GM19452 (cell line): ENCODE results near the gene TNRC6B.
"Not testable (repeated sequence)": the region's sequence is repeated elsewhere in the genome, so short reads cannot be mapped to it uniquely, and the experiment has no call there.

ENCODE experiments used
- ATAC-seq: cut with Tn5 transposase; IDR thresholded peaks from one replicate; pipeline ENCODE4 v1.9.1; 2021; ENCODE audit not compliant: unreplicated experiment

TNRC6B gene

GRCh38 chr22:40181323-40181722, 3.6 kb downstream of the TNRC6B start:
- ATAC-seq = no peak

DNA sequence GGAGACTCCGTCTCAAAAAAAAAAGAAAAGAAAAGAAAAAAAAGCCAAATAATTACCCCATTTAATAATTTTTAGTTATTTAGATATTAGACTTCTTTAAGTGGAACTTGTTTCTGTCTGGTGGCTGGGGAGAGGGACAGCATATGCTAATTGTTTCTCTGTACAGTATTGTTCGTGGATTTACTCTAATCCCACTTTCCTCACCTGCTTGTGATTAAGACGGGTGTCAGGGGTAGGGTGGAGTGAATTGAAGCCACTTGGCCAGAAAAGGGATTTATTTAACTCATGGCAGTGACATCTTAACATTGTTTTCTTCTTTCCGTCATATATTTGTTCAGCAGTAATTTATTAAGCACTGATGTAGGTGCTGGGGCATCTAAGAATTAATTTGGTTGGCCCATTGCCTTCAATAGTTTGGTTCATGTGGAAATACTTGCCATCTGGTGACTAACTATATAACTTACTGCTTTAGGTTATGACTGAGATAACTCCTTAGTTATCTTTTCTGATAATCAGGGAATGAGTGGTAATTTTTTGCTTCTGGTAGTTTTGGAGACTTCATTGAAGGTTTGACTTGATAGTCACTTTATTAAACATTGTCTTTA, 4.6 kb downstream of the TNRC6B start:
- ATAC-seq = no peak

DNA sequence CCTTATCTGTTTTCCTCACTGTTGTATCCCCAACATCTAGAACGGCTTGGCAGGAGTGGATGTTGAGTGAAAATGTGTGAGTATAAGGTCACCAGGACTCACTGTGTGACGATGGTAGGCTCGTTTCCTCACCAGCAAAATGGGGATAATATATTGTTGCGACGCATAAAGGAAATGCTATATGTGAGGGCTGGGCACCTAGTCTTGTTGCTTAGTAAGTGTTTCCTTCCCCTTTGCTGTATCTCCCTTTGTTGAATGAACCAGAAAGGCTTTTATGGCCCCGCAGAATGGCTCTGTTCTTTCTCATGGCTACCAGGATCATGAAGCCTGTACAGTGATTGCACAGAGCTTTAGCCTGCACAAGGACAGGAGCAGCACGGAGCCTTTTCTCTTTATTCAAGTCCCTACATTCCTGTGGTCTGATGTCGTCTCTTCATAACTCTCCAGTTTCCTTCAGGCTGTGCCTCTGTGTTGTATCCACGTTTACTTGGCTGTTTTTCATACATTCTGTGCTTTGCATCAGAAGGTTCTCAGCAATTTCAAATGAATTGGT, 5.4 kb downstream of the TNRC6B start:
- ATAC-seq = no peak

GRCh38 chr22:40183603-40184002, 5.9 kb downstream of the TNRC6B start:
- not testable (repeated sequence) for ATAC-seq

- ATAC-seq = no peak
These were observed 9.7 kb downstream of the TNRC6B start for GRCh38 chr22:40187389-40187788.

GRCh38 chr22:40189997-40190396, 12.3 kb downstream of the TNRC6B start:
- ATAC-seq = no peak

DNA sequence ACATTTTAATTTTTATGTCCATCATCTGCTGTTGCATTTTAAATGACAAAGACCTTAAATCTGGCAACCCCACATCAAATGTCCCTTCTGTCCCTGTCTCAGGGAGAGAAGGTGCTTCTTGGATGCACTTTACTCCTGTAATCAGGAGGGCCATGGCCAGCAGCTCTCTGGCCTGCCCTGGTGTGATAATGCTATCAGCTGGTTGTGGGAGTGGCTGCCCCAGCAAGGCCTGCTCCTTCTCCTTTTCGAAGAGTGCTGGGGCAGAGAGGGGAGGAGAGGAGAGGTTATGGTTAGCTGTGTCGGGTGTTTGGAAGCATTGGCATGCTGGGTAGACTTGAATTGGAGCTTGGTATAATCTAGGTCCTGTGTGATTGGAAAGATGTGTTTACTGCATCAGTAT, 12.8 kb downstream of the TNRC6B start:
- no peak for ATAC-seq

DNA sequence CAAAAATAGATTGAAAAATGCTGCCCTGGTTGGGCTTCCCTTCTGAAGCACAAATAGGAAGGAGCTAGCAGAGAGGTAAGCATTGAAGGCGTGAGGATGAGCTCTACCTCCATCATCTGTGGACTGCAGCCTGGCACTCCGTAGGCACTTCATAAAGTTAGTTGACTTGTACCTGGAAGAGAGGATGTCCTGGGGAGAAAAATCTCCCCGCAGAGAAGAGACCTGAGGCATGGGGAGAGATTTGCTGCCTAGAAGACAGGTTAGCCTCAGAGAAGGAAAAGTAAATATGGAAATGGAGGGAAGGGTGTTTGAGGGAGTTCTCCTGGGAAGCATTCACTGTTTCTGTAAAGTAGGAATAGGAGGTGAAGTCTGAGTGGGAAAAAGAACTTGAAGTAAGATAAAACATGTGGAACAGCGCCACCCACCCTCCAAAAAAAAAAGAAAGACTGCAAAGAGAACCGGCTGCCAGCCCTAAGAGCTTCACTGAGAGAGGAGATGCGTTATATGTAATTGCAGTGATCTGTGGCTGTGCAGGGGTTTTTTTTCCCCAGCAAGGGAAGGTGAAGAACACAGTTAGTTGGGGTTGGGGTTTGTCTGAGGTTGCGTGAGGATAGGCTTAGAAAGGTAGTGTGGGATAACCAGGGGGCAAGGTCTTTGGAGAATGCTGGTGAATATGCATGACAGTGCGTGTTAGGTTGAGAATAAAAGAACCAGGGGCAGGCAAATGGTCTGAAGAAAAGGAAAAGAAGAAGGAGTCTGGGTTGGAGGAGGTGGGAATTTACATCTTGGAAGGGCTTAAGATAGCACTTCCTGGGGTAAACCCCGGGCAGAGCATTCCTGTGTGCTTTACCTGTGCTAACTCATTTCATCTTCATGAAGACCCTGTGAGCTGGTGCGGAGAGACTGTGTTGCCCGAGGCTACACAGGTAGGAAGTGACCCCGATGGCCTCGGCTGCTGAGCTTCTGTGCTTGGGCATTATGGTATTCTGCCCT, 16.0 kb downstream of the TNRC6B start:
- ATAC-seq = no peak

- ATAC-seq = no peak
These were observed 16.9 kb downstream of the TNRC6B start for GRCh38 chr22:40194656-40195055.

- no peak for ATAC-seq
These were observed 19.1 kb downstream of the TNRC6B start for GRCh38 chr22:40196628-40197360.

DNA sequence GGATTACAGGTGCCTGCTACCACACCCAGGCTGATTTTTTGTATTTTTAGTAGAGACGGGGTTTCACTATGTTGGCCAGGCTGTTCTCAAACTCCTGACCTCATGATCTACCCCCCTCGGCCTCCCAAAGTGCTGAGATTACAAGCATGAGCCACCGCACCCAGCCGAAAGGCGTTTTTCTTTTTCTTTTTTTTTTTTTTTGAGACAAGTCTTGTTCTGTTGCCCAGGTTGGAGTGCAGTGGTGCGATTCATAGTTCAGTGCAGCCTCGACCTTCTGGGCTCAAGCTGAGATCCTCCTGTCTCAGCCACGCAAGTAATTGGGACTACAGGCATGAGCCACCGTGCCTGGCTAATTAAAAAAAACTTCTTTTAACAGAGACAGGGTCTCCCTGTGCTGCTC, 19.7 kb downstream of the TNRC6B start:
- ATAC-seq = not testable (repeated sequence)

GRCh38 chr22:40198733-40199132, 21.0 kb downstream of the TNRC6B start:
- no peak for ATAC-seq

- ATAC-seq = no peak
These were observed 21.5 kb downstream of the TNRC6B start for GRCh38 chr22:40199223-40199622.

- ATAC-seq = no peak
These were observed 22.1 kb downstream of the TNRC6B start for GRCh38 chr22:40199852-40200251.

DNA sequence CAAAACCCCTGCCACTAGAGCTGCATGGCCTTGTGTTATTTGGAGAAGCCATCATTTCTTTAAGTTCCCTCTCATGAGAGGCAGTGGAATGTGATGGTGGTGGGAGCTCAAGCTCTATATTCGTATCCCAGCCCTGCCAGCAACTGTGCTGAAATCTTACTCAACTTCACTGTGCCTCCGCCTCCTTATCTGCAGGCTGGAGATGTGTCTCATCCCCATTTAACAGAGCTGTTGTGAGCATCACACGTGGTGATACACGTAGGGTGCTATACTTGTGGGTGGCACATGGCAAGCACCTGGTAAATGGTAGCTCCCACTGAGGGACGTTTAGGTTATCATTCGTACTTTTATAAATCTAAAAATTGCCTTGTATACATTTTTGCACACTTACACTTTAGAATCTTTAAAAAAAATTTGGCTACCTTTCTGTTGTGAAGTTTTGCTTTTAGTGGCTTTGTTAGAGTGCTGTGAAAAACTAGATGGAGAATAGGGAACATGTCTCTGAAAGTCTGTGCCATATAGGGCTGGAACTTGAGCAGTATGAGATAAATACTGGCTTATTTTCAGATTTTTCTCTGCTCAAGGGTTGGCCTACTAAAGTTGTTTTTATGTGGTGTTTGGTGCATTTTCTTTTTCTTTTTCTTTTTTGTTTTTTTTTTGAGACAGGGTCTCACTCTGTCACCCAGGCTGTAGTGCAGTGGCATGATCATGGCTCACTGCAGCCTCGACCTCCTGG, 23.2 kb downstream of the TNRC6B start:
- ATAC-seq = no peak

GRCh38 chr22:40202225-40202944, 24.7 kb downstream of the TNRC6B start:
- ATAC-seq = no peak

GRCh38 chr22:40203572-40203971, 25.8 kb downstream of the TNRC6B start:
- ATAC-seq = no peak

GRCh38 chr22:40204321-40205116, 26.8 kb downstream of the TNRC6B start:
- ATAC-seq = no peak

- no peak for ATAC-seq
These were observed 28.8 kb downstream of the TNRC6B start for GRCh38 chr22:40206561-40206960.
